Ovary (tissue), 9 donors: ENCODE data around the gene PBX1. TPM values are rescaled to one million over a fixed set of nuclear protein-coding genes. Genes with fewer than 3 reads are reported as not detected.
A peak's percentile ranks its signal among the peaks of the same experiment; 100 is the strongest.

Experiments
- DNase-seq, 5 donors: peaks; one replicate each; pipeline ENCODE4 v3.0.0-alpha.2; 2019 to 2020
- H3K27ac ChIP-seq, 2 donors: fragments of 200-600 bp; one replicate each; pipeline versions ENCODE4 v1.5.1 to v1.8.0; 2019 to 2022
- H3K27me3 ChIP-seq: fragments of 200-600 bp; one replicate; pipeline ENCODE4 v1.8.0; 2022
- H3K36me3 ChIP-seq: fragments of 200-600 bp; sonication (generic); one replicate; pipeline ENCODE4 v1.5.1; 2019
- H3K4me1 ChIP-seq: one replicate; pipeline ENCODE4 v1.8.1; 2013; ENCODE audit warnings: mild to moderate bottlenecking, moderate library complexity; ENCODE audit not compliant: insufficient read depth
- H3K4me3 ChIP-seq: fragments of 200-600 bp; sonication (generic); one replicate; pipeline ENCODE4 v1.5.1; 2017
- H3K9me3 ChIP-seq, 2 donors: fragments of 200-600 bp in 1 of 2; sonication (generic) in 1 of 2; one replicate each; pipeline versions ENCODE4 v1.5.1 to v1.8.1; 2013 to 2019; ENCODE audit warnings: mild to moderate bottlenecking in 1 of 2, moderate library complexity in 1 of 2
- CTCF ChIP-seq, 3 donors: fragments of 450-650 bp in 2 of 3; fragments of 200-600 bp in 1 of 3; IDR thresholded peaks; one replicate each; pipeline versions ENCODE4 v1.5.1 to v1.8.0; 2016 to 2022; ENCODE audit warnings: antibody characterized with exemption in 3 of 3, mild to moderate bottlenecking in 1 of 3
- EP300 ChIP-seq: sonication (generic); formaldehyde crosslinking; IDR thresholded peaks from one replicate; pipeline ENCODE4 v1.6.1; 2017; ENCODE audit warnings: antibody characterized with exemption
- POLR2A ChIP-seq: fragments of 450-650 bp; IDR thresholded peaks from one replicate; pipeline ENCODE4 v1.6.1; 2017; ENCODE audit warnings: antibody characterized with exemption, mild to moderate bottlenecking, moderate library complexity
- WGBS, 3 donors: extraction: QIAGEN DNeasy Blood & Tissue Kit in 1 of 3; methylation state at CpG; one replicate each; pipeline versions ENCODE4 v1.1.5 to v1.1.7; 2013 to 2017; 5-methylcytosine and 5-hydroxymethylcytosine counted together
- intact Hi-C, 4 donors: fragments of 100-400 bp; cut with DNase I; formaldehyde crosslinking; loops; one replicate each; pipeline versions ENCODE4 v1.11.0 to v1.15.1; 2022 to 2023
- polyA plus RNA-seq, 2 donors: library from polyadenylated mRNA; stranded (reverse); fragments of 200-250 nt in 1 of 2; fragments of 350-450 nt in 1 of 2; fragmentation: Illumina TruSeq in 1 of 2; extraction: RNeasy Lipid Tissue Mini Kit (QIAGEN cat#74804) in 1 of 2; gene quantifications; one replicate each; pipeline ENCODE4 v1.2.3, GENCODE V29; 2013 to 2014
- total RNA-seq, 7 donors: library from RNA; depleted of rRNA in 2 of 7; stranded (reverse); fragments of >200 nt in 2 of 7; fragmentation: NEBNext Ultra II Directional in 3 of 7; extraction: Animal tissue kit (Norgen Biotek cat#: 25700) in 3 of 7; gene quantifications; one replicate each; pipeline versions ENCODE4 v1.1.0 to v1.2.4, GENCODE V29; 2016 to 2023
- donor health status: DM: no; HTN: no; CAD: no; lungs with moderate emphysema.
- donor health status: DM: no; HTN: no; CAD: no.
- donor health status: Bipolar disorder and iron deficiency.
- donor health status: DM: yes; HTN: yes; CAD: no.
- donor health status: DM: no; HTN: no; CAD: no.
- donor health status: DM: yes; HTN: yes; CAD: no.

The PBX1 gene
- total and polyA plus RNA-seq, 9 donors, result 43.7 to 220 (median 142) TPM

- DNase-seq, result no peak
- H3K27me3 ChIP-seq, result no peaks in the 10 kb centered on the region
- 38 to 43% (median 42%) methylated on average over 3 of the region's 3 CpGs for WGBS, 3 donors
- peak overlapping the region in 1 of 2 donors; percentile 39 for H3K27ac ChIP-seq
- H3K4me1 ChIP-seq, result peaks cover 6% of the 10 kb centered on the region
- H3K9me3 ChIP-seq, result no peaks in the 10 kb centered on the region
- H3K4me3 ChIP-seq, result peak overlapping the region; percentile 71
- H3K36me3 ChIP-seq, result no peaks in the 10 kb centered on the region
- intact Hi-C loops, result loop anchor here in 2 of 4 donors (10.0 kb wide), 2 partner anchors 220 to 230 kb away; no protein-coding TSS in a partner anchor
- TF ChIP-seq EP300, result no peak
- TF ChIP-seq POLR2A, result no peak
Observed at GRCh38 chr1:164564378-164564777, 5.4 kb downstream of the PBX1 start.

GRCh38 chr1:164565357-164565756 lies 6.4 kb downstream of the PBX1 start:
- Histone ChIP-seq H3K27me3 (no peaks in the 10 kb centered on the region), H3K4me1 (peaks cover 8% of the 10 kb centered on the region), H3K4me3 (peak overlapping the region; percentile 71), H3K27ac (peak overlapping the region in 1 of 2 donors; percentile 21), H3K9me3 (no peaks in the 10 kb centered on the region), H3K36me3 (no peaks in the 10 kb centered on the region)
- no peak for TF ChIP-seq POLR2A
- TF ChIP-seq EP300, result no peak
- no peak for TF ChIP-seq CTCF (IDR thresholded peaks at IDR 0.05)
- intact Hi-C loops, result loop anchor here in 2 of 4 donors (10.0 kb wide), 2 partner anchors 219 to 229 kb away; no protein-coding TSS in a partner anchor
- DNase-seq, result no peak
- 18 to 35% (median 32%) methylated on average over 2 of the region's 2 CpGs for WGBS, 3 donors

GRCh38 chr1:164567774-164568173 lies 8.8 kb downstream of the PBX1 start:
- Histone ChIP-seq H3K27ac (no peak overlapping the region), H3K4me3 (peak overlapping the region; percentile 5), H3K4me1 (peaks cover 8% of the 10 kb centered on the region), H3K9me3 (no peaks in the 10 kb centered on the region), H3K27me3 (no peaks in the 10 kb centered on the region), H3K36me3 (no peaks in the 10 kb centered on the region)
- 74 to 88% (median 85%) methylated on average over 4 of the region's 4 CpGs for WGBS, 3 donors
- TF ChIP-seq EP300, result no peak
- TF ChIP-seq POLR2A, result no peak
- TF ChIP-seq CTCF (IDR thresholded peaks at IDR 0.05), result no peak
- no peak for DNase-seq
- intact Hi-C loops, result loop anchor here in 2 of 4 donors (10.0 kb wide), 2 partner anchors 217 to 227 kb away; no protein-coding TSS in a partner anchor

GRCh38 chr1:164569241-164569640 lies 10.3 kb downstream of the PBX1 start:
- H3K9me3 ChIP-seq, result no peaks in the 10 kb centered on the region
- WGBS, 3 donors, result 86 to 98% (median 87%) methylated on average over 2 of the region's 2 CpGs
- H3K4me3 ChIP-seq, result no peak overlapping the region
- peak overlapping the region in 1 of 2 donors; percentile 59 for H3K27ac ChIP-seq
- H3K36me3 ChIP-seq, result no peaks in the 10 kb centered on the region
- no peak for DNase-seq
- TF ChIP-seq EP300, result no peak
- no peak for TF ChIP-seq CTCF (IDR thresholded peaks at IDR 0.05)
- no peak for TF ChIP-seq POLR2A
- H3K4me1 ChIP-seq, result peaks cover 12% of the 10 kb centered on the region
- intact Hi-C loops, result loop anchor here in 2 of 4 donors (10.0 kb wide), 2 partner anchors 216 to 226 kb away; no protein-coding TSS in a partner anchor
- H3K27me3 ChIP-seq, result no peaks in the 10 kb centered on the region

GRCh38 chr1:164569866-164570265 lies 10.9 kb downstream of the PBX1 start:
- WGBS, 3 donors, result 46 to 64% (median 52%) methylated on average over 4 of the region's 4 CpGs
- peak overlapping the region in 1 of 2 donors; percentile 59 for H3K27ac ChIP-seq

More at GRCh38 chr1:164569866-164570265, 10.9 kb downstream of the PBX1 start:
- no peak for TF ChIP-seq CTCF (IDR thresholded peaks at IDR 0.05)
- no peak for TF ChIP-seq EP300
- DNase-seq, result no peak
- Histone ChIP-seq H3K27me3 (no peaks in the 10 kb centered on the region), H3K36me3 (no peaks in the 10 kb centered on the region), H3K4me1 (peaks cover 14% of the 10 kb centered on the region), H3K4me3 (peak overlapping the region; percentile 15), H3K9me3 (no peaks in the 10 kb centered on the region)
- intact Hi-C loops, result loop anchor here in 2 of 4 donors (10.0 kb wide), 2 partner anchors 215 to 225 kb away; no protein-coding TSS in a partner anchor
